ENCODE measurements around the gene PROC. TPM values are rescaled to one million over a fixed set of nuclear protein-coding genes. Genes with fewer than 3 reads are reported as not detected.
A peak's percentile ranks its signal among the peaks of the same experiment; 100 is the strongest.
"Not testable (repeated sequence)": the region's sequence is repeated elsewhere in the genome, so short reads cannot be mapped to it uniquely, and the experiment has no call there.

PROC gene
- polyA plus RNA-seq, 3 donors from 2014 or later = 0.87 to 1.7 TPM; not detected in 1

DNA sequence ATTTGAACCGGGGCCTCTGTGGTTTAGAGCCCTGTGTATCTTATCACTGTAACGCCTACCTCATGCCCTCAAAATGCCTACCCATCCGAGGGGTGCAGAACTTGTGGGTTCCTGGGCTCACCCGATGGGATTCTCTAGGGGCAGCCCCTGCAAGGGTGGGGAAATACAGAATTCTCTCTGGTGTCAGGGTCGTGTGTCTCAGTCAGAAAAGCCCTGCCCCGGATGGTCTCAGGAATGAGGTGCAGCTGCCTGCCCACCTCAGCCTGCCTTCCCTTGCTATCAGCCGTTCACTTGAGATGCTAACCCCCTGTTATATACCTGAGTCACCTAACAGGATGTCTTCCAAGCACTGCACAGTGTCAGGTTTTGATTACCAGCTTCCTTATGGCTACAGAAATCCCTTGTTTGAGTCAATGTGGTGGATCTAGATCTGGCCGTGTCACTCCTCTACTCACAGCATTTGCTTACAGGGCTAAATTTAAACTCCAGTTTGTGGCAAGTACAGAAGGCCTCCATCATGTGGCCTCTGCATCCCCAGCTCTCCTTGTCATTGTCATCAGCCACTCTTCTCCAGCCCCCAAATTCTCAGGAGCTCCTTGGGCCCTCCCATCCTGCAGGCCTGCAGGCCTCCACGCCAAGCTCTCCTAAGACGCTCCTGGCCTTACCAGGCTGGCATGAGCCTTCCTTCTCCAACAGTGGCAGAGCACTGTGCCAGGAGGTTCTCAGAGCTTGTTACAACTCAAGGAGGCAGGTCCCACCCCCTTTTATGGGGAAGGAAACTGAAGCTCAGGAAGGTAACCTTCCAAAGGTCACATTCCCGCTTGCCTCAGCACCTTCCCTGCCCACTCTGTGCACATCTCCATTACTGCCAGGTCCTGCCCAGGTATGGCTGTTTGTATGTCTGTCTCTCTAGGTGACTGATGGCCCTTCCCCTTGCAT is 16.2 kb upstream of the PROC start:
- peaks cover under 1 to 9% (median 5%) of the 10 kb centered on the region in 3 donors for H3K27me3 Mint-ChIP-seq (ENCODE audit: low read depth in 3 of 3)

DNA sequence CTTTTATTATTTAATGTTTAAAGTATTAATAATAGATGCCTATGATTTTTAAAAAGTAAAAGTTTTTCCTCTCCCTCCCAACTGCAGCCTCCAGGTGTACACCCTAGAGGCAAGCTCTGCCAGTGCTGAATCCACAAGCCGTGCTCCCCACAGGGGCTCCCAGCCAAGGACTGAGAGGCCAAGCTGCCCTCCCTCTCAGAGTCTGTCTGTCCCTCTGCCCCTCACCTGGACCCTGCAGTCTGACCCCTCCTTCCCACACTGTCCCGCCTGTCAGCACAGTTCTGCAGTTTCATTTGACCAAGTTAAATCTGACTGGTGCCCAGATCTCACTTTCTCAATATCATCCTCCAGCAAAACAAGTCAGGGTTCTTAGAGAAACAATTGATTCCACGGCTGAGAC is 14.8 kb upstream of the PROC start:
- Mint-ChIP-seq H3K27ac (peak overlapping the region in 1 of 6 donors; percentile 17), H3K27me3 (ENCODE audit: low read depth in 3 of 3) (peaks cover 2 to 14% (median 2%) of the 10 kb centered on the region in 3 donors), H3K9me3 (no peaks in the 10 kb centered on the region)

More for the DNA sequence above, 16.2 kb upstream of the PROC start:
- no peak overlapping the region for H3K27ac Mint-ChIP-seq
- no peak for DNase-seq
- no peaks in the 10 kb centered on the region for H3K9me3 Mint-ChIP-seq
- H3K36me3 Mint-ChIP-seq = no peaks in the 10 kb centered on the region
- H3K4me3 Mint-ChIP-seq = no peak overlapping the region
- no peaks in the 10 kb centered on the region for H3K4me1 Mint-ChIP-seq

DNA sequence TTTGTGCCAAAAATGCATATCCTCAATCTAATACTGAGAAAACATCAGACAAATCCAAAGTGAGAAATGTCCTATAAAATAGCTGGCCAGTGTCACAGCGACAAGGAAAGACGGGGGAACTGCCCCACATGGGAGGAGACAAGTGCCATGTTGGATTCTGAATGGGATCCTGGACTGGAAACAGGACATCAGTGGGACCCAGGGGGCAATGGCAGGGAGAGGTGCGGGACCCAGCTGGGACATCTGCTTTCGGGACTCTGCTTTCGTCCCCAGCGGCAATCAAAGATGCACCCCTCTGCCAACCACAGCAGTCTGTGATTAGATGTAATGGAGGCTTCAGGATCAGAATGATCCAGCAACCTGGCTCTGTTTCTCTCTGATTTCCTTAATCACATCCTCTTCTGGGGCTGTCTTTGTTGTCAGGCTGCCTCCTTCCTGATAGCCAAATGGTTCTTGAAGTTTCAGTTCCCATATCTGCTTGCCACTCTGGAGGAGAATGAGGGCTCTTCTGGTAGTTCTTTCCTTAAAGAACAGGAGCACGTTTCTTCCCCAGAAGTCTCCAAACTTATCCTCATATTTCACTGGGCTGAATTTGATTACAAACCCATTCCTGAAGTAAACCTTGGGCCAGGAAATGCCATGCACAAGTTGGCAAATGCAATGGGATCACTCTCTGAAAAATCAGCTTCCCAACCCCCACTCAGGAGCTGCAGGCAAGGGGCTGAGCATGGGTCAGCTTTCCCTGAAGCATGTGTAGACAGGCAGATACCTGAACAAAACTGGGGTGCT is 13.6 kb upstream of the PROC start:
- Mint-ChIP-seq H3K27ac (no peak overlapping the region), H3K36me3 (no peaks in the 10 kb centered on the region), H3K9me3 (no peaks in the 10 kb centered on the region), H3K4me3 (no peak overlapping the region), H3K27me3 (ENCODE audit: low read depth in 3 of 3) (peaks cover 2 to 21% (median 2%) of the 10 kb centered on the region in 3 donors), H3K4me1 (peaks cover 5% of the 10 kb centered on the region in 2 donors)
- no peak for DNase-seq

More for the DNA sequence above, 14.8 kb upstream of the PROC start:
- Mint-ChIP-seq H3K4me3 (no peak overlapping the region), H3K36me3 (no peaks in the 10 kb centered on the region), H3K4me1 (peaks cover 5% of the 10 kb centered on the region in 2 donors)
- DNase-seq = no peak

DNA sequence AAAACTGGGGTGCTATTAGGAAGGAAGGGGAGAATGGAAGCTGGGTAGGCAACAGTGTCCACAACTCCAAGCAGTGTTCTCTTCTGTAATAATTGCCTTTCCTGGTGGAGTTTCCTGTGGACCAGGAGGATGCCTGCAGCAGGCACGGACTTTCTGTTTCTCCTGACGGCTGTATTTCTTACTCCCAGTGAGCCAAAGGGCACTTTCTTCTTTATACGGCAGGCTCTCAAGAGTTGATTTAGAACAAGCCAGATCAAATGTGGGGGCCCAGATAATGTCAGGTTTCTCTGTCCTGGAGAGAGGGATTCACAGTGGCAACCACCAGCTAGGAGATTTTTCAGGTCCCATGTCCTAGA is 13.0 kb upstream of the PROC start:
- H3K4me3 Mint-ChIP-seq = no peak overlapping the region
- peaks cover 5% of the 10 kb centered on the region in 2 donors for H3K4me1 Mint-ChIP-seq
- H3K36me3 Mint-ChIP-seq = no peaks in the 10 kb centered on the region
- no peak for DNase-seq
- peaks cover 2 to 21% (median 2%) of the 10 kb centered on the region in 3 donors for H3K27me3 Mint-ChIP-seq (ENCODE audit: low read depth in 3 of 3)
- no peak overlapping the region for H3K27ac Mint-ChIP-seq
- no peaks in the 10 kb centered on the region for H3K9me3 Mint-ChIP-seq

DNA sequence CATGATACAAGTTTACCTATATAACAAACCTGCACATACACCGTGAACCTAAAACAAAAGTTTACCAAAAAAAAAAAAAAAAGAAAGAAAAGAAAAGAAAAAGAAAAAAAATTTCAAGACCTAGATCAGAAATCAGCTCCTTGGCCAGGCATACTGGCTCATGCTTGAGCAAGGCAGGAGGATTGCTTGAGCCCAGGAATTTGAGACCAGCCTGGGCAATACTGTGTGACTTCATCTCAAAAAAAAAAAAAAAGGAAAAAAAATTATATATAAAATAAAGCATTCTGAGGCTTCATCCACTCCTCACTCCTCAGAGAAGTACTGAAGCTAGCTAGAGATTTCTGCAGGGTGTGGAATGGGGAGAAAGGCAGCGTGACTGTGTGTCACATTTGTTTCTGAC is 11.8 kb upstream of the PROC start:
- Mint-ChIP-seq H3K27me3 (ENCODE audit: low read depth in 3 of 3) (peaks cover 2 to 21% (median 2%) of the 10 kb centered on the region in 3 donors), H3K36me3 (no peaks in the 10 kb centered on the region), H3K4me1 (peaks cover 5% of the 10 kb centered on the region in 2 donors), H3K9me3 (no peaks in the 10 kb centered on the region), H3K4me3 (peak overlapping the region in 4 of 5 donors; percentile 13 to 63 (median 41)), H3K27ac (peak overlapping the region in 2 of 6 donors; percentile 24 to 69)
- DNase-seq = no peak

DNA sequence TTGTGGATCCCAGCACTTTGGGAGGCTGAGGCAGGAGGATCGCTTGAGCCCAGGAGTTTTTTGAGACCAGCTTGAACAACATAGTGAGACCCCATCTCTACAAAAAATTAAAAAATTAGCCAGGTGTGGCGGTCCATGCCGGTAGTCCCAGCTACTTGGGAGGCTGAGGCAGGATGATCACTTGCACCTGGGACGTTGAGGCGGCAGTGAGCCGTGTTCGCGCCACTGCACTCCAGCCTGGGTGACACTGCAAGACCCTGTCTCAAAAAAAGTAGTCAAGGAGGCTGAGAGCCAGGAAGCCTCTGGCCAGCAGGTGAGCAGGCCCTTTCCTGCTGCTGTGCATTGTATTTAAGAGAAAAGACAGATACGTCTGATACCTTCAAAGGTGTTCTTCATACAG is 11.1 kb upstream of the PROC start:
- DNase-seq = no peak
- peaks cover 5% of the 10 kb centered on the region in 2 donors for H3K4me1 Mint-ChIP-seq
- peak overlapping the region in 5 of 6 donors; percentile 6 to 79 (median 73) for H3K27ac Mint-ChIP-seq
- H3K27me3 Mint-ChIP-seq (ENCODE audit: low read depth in 3 of 3) = peaks cover 2 to 21% (median 4%) of the 10 kb centered on the region in 3 donors
- H3K36me3 Mint-ChIP-seq = no peaks in the 10 kb centered on the region
- peak overlapping the region; percentile 63 to 74 (median 70) for H3K4me3 Mint-ChIP-seq
- no peaks in the 10 kb centered on the region for H3K9me3 Mint-ChIP-seq

DNA sequence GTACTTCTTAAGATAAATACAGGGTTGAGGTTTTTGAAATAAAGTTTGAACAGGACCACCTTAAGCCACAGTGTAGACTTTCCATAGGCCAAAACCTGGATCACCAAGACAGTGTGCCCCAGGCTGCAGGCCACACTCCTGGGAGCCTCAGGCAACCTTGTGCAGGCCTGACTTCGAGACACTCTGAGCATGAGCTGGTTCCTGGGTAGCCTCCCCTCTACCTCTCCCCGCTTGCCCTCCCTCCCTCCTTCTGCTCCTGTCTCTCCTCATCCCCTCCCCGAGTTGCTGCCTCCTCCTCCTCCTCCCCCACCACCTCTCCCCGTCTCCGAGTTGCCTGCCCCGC is 10.6 kb upstream of the PROC start:
- no peaks in the 10 kb centered on the region for H3K36me3 Mint-ChIP-seq
- no peaks in the 10 kb centered on the region for H3K9me3 Mint-ChIP-seq
- peak overlapping the region; percentile 63 to 74 (median 70) for H3K4me3 Mint-ChIP-seq
- H3K27ac Mint-ChIP-seq = peak overlapping the region in 5 of 6 donors; percentile 6 to 79 (median 73)
- H3K4me1 Mint-ChIP-seq = peaks cover 5% of the 10 kb centered on the region in 2 donors
- DNase-seq = no peak
- H3K27me3 Mint-ChIP-seq (ENCODE audit: low read depth in 3 of 3) = peaks cover 2 to 19% (median 4%) of the 10 kb centered on the region in 3 donors

DNA sequence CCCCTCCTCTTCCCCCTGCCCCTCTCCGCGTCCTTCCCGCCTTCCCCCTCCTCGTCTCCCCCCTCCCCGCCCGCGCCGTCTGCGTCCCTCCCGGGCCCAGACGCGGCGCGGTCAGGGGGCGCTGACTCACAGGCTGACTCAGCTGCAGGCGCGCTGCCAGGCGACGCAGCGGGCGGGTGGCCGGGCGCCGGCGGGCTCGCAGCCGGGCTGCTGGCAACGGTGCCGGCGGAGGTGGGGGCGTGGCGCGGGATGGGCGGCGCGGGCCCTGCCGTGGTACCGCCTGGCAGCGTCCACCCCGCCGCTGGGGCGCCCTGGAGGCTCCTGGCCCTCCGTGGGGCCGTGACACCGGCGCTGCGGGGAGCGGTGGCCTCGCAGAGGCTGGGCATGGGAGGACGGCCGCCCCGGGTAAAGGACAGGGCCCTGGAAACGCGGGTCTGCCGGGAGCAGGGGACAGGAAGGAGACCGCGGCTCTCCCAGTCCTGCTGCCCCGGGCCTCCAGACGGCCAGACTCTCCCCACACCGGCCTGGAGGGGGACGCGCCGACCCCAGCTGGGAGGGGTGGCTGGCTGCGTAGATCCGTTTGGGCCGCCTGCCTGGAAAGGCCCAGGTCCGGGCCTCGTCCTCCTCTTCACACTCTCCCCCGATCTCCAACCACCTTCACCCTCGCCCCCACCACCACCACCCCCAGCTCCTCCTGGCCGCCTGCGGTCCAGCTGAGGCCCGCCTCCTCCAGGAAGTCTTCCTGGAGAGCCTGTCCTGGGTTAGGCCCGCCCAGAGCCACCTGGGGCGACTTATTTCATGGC is 10.0 kb upstream of the PROC start:
- H3K4me1 Mint-ChIP-seq = peaks cover 5% of the 10 kb centered on the region in 2 donors
- H3K36me3 Mint-ChIP-seq = no peaks in the 10 kb centered on the region
- H3K9me3 Mint-ChIP-seq = no peaks in the 10 kb centered on the region
- DNase-seq = peak; percentile 86 to 88 (median 86)
- H3K27me3 Mint-ChIP-seq (ENCODE audit: low read depth in 3 of 3) = peaks cover 2 to 19% (median 4%) of the 10 kb centered on the region in 3 donors
- peak overlapping the region; percentile 63 to 77 (median 74) for H3K4me3 Mint-ChIP-seq
- H3K27ac Mint-ChIP-seq = peak overlapping the region in 3 of 6 donors; percentile 64 to 76 (median 68)

DNA sequence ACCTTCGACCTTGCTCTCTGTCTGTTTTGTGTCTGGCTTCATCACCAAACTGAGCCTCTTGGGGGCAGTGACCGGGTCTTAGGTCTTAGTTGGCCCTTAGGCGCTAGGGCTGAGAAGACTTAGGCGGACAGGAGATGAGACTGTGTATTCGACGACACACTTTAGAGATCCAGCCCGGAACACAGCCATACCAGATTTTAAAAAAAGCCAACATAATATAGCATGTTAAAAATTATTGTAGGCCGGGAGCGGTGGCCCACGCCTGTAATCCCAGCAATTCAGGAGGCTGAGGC is 9.5 kb upstream of the PROC start:
- Mint-ChIP-seq H3K27me3 (ENCODE audit: low read depth in 3 of 3) (peaks cover 2 to 19% (median 3%) of the 10 kb centered on the region in 3 donors), H3K4me3 (peak overlapping the region; percentile 53 to 77 (median 73)), H3K27ac (peak overlapping the region in 1 of 6 donors; percentile 64), H3K36me3 (no peaks in the 10 kb centered on the region), H3K9me3 (no peaks in the 10 kb centered on the region), H3K4me1 (peaks cover 5% of the 10 kb centered on the region in 2 donors)
- DNase-seq = no peak

DNA sequence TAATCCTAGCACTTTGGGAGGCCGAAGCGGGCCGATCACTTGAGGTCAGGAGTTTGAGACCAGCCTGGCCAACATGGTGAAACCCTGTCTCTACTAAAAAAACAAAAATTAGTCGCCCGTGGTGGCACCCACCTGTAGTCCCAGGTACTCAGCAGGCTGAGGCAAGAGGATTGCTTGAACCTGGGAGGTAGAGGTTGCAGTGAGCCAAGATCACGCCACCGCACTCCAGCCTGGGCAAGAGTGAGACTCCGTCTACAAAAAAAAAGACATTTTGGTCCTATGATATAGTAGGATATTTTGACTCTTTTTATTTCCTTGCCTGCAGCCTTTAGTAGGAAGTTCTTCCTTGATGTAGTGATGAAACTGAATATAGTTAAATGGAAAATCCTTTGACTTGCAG is 8.5 kb upstream of the PROC start:
- H3K27me3 Mint-ChIP-seq (ENCODE audit: low read depth in 3 of 3) = peaks cover 2 to 13% (median 3%) of the 10 kb centered on the region in 3 donors

DNA sequence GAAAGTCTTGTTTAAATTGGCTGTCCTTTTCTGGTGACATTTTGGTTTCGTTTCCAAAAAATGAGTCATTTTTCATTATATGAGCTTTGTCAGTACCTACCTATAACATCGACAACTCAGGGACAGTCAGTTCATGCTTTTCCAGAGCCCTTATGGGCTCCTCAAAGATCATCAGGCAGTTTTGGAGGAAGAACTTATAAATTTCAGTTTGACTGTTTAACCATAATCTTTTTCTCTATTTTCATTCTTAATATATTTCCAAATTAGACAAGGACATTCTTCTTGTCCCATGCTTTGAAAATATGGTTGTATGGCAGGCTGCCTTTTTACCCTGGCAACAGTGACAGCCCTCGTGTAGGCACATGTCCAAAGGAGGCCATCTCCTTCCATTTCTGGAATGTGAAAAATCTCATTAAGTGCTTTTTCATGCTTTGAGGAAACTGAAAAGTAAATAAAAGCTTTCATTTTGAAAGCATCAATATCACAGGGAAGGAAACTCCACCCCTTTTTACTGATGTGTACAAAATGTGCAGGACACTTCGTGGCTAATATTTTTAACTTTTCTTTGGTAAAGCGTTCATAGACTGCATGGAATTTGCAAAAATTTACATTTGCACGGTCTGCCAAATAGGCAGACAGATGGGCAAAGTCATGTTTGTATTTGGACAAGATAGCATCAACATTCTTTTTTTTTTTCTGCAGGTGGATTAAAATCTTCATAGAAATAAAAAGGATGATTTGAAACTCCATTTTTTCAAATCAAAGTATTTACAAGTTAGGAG is 7.2 kb upstream of the PROC start:
- Mint-ChIP-seq H3K9me3 (no peaks in the 10 kb centered on the region), H3K27me3 (ENCODE audit: low read depth in 3 of 3) (peaks cover 2 to 12% (median 6%) of the 10 kb centered on the region in 3 donors), H3K4me1 (peaks cover 6 to 9% of the 10 kb centered on the region in 2 donors), H3K27ac (peak overlapping the region in 2 of 6 donors; percentile 6 to 82), H3K4me3 (peak overlapping the region in 1 of 5 donors; percentile 22), H3K36me3 (no peaks in the 10 kb centered on the region)
- no peak for DNase-seq

More for the DNA sequence above, 8.5 kb upstream of the PROC start:
- not testable (repeated sequence) for H3K9me3 Mint-ChIP-seq, H3K4me3 Mint-ChIP-seq, DNase-seq, H3K4me1 Mint-ChIP-seq, H3K27ac Mint-ChIP-seq, H3K36me3 Mint-ChIP-seq

DNA sequence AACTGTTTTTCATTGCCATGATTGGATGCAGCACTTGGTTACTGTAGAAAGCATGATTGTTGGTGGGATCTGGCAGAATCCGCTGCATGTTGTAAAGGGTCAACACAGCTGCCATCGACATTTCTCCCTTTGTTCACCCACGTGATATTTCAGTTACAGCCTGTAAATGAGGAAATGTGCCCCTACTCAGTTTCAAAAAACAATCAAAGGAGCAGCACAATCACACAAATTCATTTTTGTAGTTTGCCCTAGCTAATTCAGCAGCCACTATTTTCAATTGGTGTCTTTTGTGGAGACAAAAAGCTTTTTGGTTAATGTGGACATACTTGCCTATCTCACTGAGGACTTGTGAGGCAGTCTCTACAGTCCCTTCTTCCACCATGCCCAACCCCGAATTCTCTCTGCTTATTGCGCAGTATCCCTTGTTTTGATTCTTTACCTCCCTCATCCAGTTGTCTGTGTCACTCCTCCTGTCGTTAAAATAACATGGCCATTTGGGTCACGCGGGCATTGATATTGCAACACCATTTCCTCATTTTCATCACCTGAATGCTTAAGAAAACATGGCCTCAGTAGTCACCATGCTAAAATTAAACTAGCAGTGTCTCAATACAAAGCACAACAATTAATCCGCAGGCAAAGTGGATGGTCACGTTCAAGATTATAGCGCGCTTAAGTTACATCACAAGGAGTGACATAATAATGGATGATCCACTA is 6.4 kb upstream of the PROC start:
- H3K27ac Mint-ChIP-seq = no peak overlapping the region
- H3K27me3 Mint-ChIP-seq (ENCODE audit: low read depth in 3 of 3) = peaks cover 2 to 16% (median 6%) of the 10 kb centered on the region in 3 donors
- no peaks in the 10 kb centered on the region for H3K36me3 Mint-ChIP-seq
- peaks cover 13 to 16% of the 10 kb centered on the region in 2 donors for H3K4me1 Mint-ChIP-seq
- no peaks in the 10 kb centered on the region for H3K9me3 Mint-ChIP-seq
- DNase-seq = no peak
- H3K4me3 Mint-ChIP-seq = peak overlapping the region in 1 of 5 donors; percentile 14
